ENCODE results near the gene KITLG. TPM values are rescaled to one million over a fixed set of nuclear protein-coding genes. Genes with fewer than 3 reads are reported as not detected.

KITLG gene
- total RNA-seq, 1 experiment from 2014 or later = 11.7 TPM

DNA sequence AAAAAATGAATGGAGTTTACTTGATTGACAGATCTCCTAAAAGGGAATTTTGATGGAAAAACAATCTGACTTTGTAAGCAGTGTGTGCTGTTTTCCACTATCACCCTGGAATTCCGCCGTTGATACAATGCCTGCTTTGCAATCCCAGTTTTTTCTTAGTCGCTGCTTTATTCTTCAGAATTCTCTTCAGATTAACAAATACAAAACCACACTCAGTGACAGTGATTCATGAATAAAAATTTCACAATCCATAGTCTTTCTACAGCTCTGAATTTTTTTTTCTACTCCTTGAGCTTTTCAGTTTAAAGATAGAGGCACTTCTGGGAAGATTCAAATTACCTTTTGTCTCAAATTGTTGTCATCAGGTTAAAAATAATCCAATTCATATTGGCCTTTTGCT lies 44.6 kb upstream of the KITLG start:
- H3K27ac Mint-ChIP-seq = no peak overlapping the region
- H2BK5ac ChIP-seq (ENCODE audit: insufficient read length, low read length) = no peak overlapping the region
- H2BK20ac ChIP-seq (ENCODE audit: low read depth, low read length, poor library complexity, severe bottlenecking) = no peak overlapping the region
- DNase-seq = no peak
- no peak overlapping the region for H3K18ac ChIP-seq (ENCODE audit: insufficient read length, low read depth, low read length)
- no peak overlapping the region for H2BK12ac ChIP-seq (ENCODE audit: insufficient read length, low read depth, low read length)
- H3K27ac ChIP-seq (ENCODE audit: insufficient read length, low read depth, low read length) = no peak overlapping the region
- H4K20me1 ChIP-seq (ENCODE audit: control insufficient read depth, insufficient read depth, insufficient read length) = no peaks in the 10 kb centered on the region
- H3K4ac ChIP-seq (ENCODE audit: low read depth, low read length) = no peak overlapping the region
- no peak overlapping the region for H3K14ac ChIP-seq (ENCODE audit: insufficient read depth, low read length)
- peaks cover 0 to 6% (median 0%) of the 10 kb centered on the region in 3 experiments; a peak in 3 of 7 replicates for H3K36me3 Mint-ChIP-seq (ENCODE audit: insufficient read depth in 1 of 3, low read depth in 3 of 3)
- no peak overlapping the region for H3K9ac ChIP-seq (ENCODE audit: extremely low read depth, insufficient read length, low read length)
- no peaks in the 10 kb centered on the region for H3K79me1 ChIP-seq (ENCODE audit: insufficient read depth, low read depth, low read length, poor library complexity, severe bottlenecking)
- peaks cover 0 to 6% of the 10 kb centered on the region in 2 experiments; a peak in 1 of 5 replicates for H3K9me3 Mint-ChIP-seq
- H3K4me3 Mint-ChIP-seq = no peak overlapping the region
- H4K8ac ChIP-seq (replicated peaks; ENCODE audit: insufficient read length, low read depth, low read length) = no peak overlapping the region
- no peak overlapping the region for H2BK15ac ChIP-seq (ENCODE audit: low read depth, low read length)
- H3K56ac ChIP-seq (ENCODE audit: insufficient read length, low read depth, low read length) = no peak overlapping the region
- TF ChIP-seq, protein P1, sequence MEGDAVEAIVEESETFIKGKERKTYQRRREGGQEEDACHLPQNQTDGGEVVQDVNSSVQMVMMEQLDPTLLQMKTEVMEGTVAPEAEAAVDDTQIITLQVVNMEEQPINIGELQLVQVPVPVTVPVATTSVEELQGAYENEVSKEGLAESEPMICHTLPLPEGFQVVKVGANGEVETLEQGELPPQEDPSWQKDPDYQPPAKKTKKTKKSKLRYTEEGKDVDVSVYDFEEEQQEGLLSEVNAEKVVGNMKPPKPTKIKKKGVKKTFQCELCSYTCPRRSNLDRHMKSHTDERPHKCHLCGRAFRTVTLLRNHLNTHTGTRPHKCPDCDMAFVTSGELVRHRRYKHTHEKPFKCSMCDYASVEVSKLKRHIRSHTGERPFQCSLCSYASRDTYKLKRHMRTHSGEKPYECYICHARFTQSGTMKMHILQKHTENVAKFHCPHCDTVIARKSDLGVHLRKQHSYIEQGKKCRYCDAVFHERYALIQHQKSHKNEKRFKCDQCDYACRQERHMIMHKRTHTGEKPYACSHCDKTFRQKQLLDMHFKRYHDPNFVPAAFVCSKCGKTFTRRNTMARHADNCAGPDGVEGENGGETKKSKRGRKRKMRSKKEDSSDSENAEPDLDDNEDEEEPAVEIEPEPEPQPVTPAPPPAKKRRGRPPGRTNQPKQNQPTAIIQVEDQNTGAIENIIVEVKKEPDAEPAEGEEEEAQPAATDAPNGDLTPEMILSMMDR (conservative IDR thresholded peaks at IDR 0.05) = no peak
- no peaks in the 10 kb centered on the region for H3K27me3 Mint-ChIP-seq (ENCODE audit: low read depth)
- H4K91ac ChIP-seq (ENCODE audit: insufficient read length, low read depth, low read length) = no peak overlapping the region
- no peak overlapping the region for H2AK5ac ChIP-seq (ENCODE audit: insufficient read length, low read length)
- no peak overlapping the region for H3K23ac ChIP-seq (ENCODE audit: insufficient read length, low read depth, low read length)
- no peaks in the 10 kb centered on the region for H3K23me2 ChIP-seq (ENCODE audit: insufficient read length, low read depth, low read length, poor library complexity, severe bottlenecking)
- H3K4me1 Mint-ChIP-seq = peaks cover 18 to 23% of the 10 kb centered on the region in 2 experiments
- no peaks in the 10 kb centered on the region for H3K27me3 ChIP-seq (ENCODE audit: insufficient read depth, low read length)
- no peak overlapping the region for H4K5ac ChIP-seq (ENCODE audit: insufficient read length, low read depth, low read length)
- H3K4me2 ChIP-seq (ENCODE audit: insufficient read depth, insufficient read length, low read length) = no peak overlapping the region
- H3K79me2 ChIP-seq (ENCODE audit: insufficient read depth, low read length) = no peaks in the 10 kb centered on the region
- H3K4me1 ChIP-seq (ENCODE audit: insufficient read depth, low read length) = no peaks in the 10 kb centered on the region
- H2BK120ac ChIP-seq (ENCODE audit: low read depth, low read length, poor library complexity, severe bottlenecking) = no peak overlapping the region
- H2AFZ ChIP-seq (ENCODE audit: low read length) = no peak overlapping the region
- no peaks in the 10 kb centered on the region for H3K9me3 ChIP-seq (ENCODE audit: control insufficient read depth, low read depth, low read length)
- WGBS (ENCODE audit: extremely low coverage, insufficient read length, low lambda C conversion rate) = no CpG with 5 or more reads among the region's 3 CpGs
- no peak overlapping the region for H3T11ph ChIP-seq (ENCODE audit: low read length)

Data from H9 (cell line).